GM12878 (cell line): ENCODE results near the gene PDZK1. TPM values are rescaled to one million over a fixed set of nuclear protein-coding genes. Genes with fewer than 3 reads are reported as not detected.

Source experiments
- ATAC-seq: fragments of 200-7000 bp; cut with Tn5 transposase; 3 replicates; pipeline ENCODE4 v1.9.1; 2020; ENCODE audit warnings: mild to moderate bottlenecking, moderate library complexity
- BruUV-seq: library from RNA; stranded (reverse); fragments of 400-500 nt; replicated peaks from 2 replicates; lab custom pipeline; 2021; lab: Mats Ljungman, UMichigan
- CTCF ChIA-PET: fragments of 300-600 bp; sonication (Branson Sonifier 250); formaldehyde crosslinking; extraction: SDS; loops from one replicate; lab custom pipeline; 2021; ENCODE audit warnings: inconsistent platforms; lab: Yijun Ruan, JAX
- POLR2A ChIA-PET: fragments of 350-600 bp; formaldehyde crosslinking; extraction: SDS; loops from one replicate; lab custom pipeline; 2021; ENCODE audit warnings: inconsistent platforms; lab: Charles Lee
- RAD21 ChIA-PET: fragments of 300-600 bp; sonication (Branson Sonifier 250); formaldehyde crosslinking; loops from one replicate; lab custom pipeline; 2023; ENCODE audit warnings: antibody characterized with exemption; ENCODE audit not compliant: unreplicated experiment; lab: Charles Lee
- SMC1A ChIA-PET: fragments of 300-600 bp; sonication (Branson Sonifier 250); formaldehyde crosslinking; loops from one replicate; lab custom pipeline; 2023; ENCODE audit not compliant: unreplicated experiment, uncharacterized antibody; lab: Charles Lee
- DNase-seq: peaks from one replicate; pipeline ENCODE4 v3.0.0-alpha.2; 2011; ENCODE audit warnings: low read depth, low spot score
- FAIRE-seq: peaks from 3 replicates; lab custom pipeline; 2011; peaks lifted over from hg19 to GRCh38; lab: Jason Lieb, UNC
- H2AFZ ChIP-seq: 2 replicates; pipeline ENCODE4 v1.6.0; 2011; ENCODE audit warnings: low read depth, low read length, control low read depth; ENCODE audit not compliant: control insufficient read depth
- H3K27ac ChIP-seq: 2 replicates; pipeline ENCODE4 v1.5.1; 2011; ENCODE audit warnings: control low read depth; ENCODE audit not compliant: control insufficient read depth, insufficient read depth
- H3K27me3 ChIP-seq, 2 experiments: replicated peaks in 1 of 2; 2 replicates each; pipeline versions ENCODE4 v1.6.0 to v1.6.1; 2011; ENCODE audit warnings: low read length in 1 of 2; ENCODE audit not compliant: control insufficient read depth in 2 of 2, insufficient read depth in 2 of 2
- H3K36me3 ChIP-seq, 2 experiments: 2 replicates each; pipeline ENCODE4 v1.5.1; 2011; ENCODE audit warnings: low read length in 1 of 2; ENCODE audit not compliant: control insufficient read depth in 2 of 2, insufficient read depth in 2 of 2
- H3K4me1 ChIP-seq: 2 replicates; pipeline ENCODE4 v1.6.1; 2011; ENCODE audit warnings: mild to moderate bottlenecking, low read length, moderate library complexity, mixed read lengths; ENCODE audit not compliant: control insufficient read depth, insufficient read depth
- H3K4me2 ChIP-seq: 2 replicates; pipeline ENCODE4 v1.6.0; 2011; ENCODE audit warnings: control low read depth; ENCODE audit not compliant: control insufficient read depth, insufficient read depth
- H3K4me3 ChIP-seq: fragments of 200-600 bp; sonication (generic); 2 replicates; pipeline ENCODE4 v1.5.1; 2016
- H3K79me2 ChIP-seq: 2 replicates; pipeline ENCODE4 v1.6.0; 2011; ENCODE audit warnings: low read length; ENCODE audit not compliant: control insufficient read depth, insufficient read depth
- H3K9ac ChIP-seq: 2 replicates; pipeline ENCODE4 v1.8.0; 2011; ENCODE audit warnings: low read length, control low read depth, mixed read lengths; ENCODE audit not compliant: control insufficient read depth, insufficient read depth
- H3K9me3 ChIP-seq: replicated peaks from 3 replicates; pipeline ENCODE4 v1.5.1; 2011; ENCODE audit warnings: mild to moderate bottlenecking, low read length; ENCODE audit not compliant: control insufficient read depth, insufficient read depth
- H4K20me1 ChIP-seq: 2 replicates; pipeline ENCODE4 v1.6.0; 2011; ENCODE audit not compliant: control insufficient read depth, insufficient read depth
- ATF2 ChIP-seq: IDR thresholded peaks from 2 replicates; pipeline ENCODE4 v1.6.1; 2012; ENCODE audit warnings: low read length, inconsistent platforms
- GABPA ChIP-seq: IDR thresholded peaks from 2 replicates; pipeline ENCODE4 v1.6.1; 2014; ENCODE audit warnings: antibody characterized with exemption, low read depth, mild to moderate bottlenecking, inconsistent platforms
- JUND ChIP-seq: IDR thresholded peaks from 2 replicates; pipeline ENCODE4 v1.6.1; 2012; ENCODE audit warnings: low read depth, mild to moderate bottlenecking, low read length, improper control_type of control experiment, moderate library complexity
- MYB ChIP-seq: fragments of 150-350 bp; IDR thresholded peaks from 2 replicates; pipeline ENCODE4 v1.6.1; 2014; ENCODE audit warnings: mild to moderate bottlenecking, low read depth, low read length, borderline replicate concordance
- PML ChIP-seq: IDR thresholded peaks from 2 replicates; pipeline ENCODE4 v1.6.1; 2012; ENCODE audit warnings: low read length, inconsistent platforms
- REST ChIP-seq: IDR thresholded peaks from 2 replicates; pipeline ENCODE4 v1.6.1; 2012; ENCODE audit warnings: mild to moderate bottlenecking, low read depth, low read length
- SMC3 ChIP-seq: IDR thresholded peaks from 2 replicates; pipeline ENCODE4 v1.6.1; 2011; ENCODE audit warnings: low read length, improper control_type of control experiment, borderline replicate concordance
- SRF ChIP-seq, 2 experiments: IDR thresholded peaks; 2 replicates each; pipeline ENCODE4 v1.6.1; 2011; ENCODE audit warnings: low read depth in 2 of 2, low read length in 2 of 2, mild to moderate bottlenecking in 1 of 2, moderate library complexity in 1 of 2
- TAF1 ChIP-seq: IDR thresholded peaks from 2 replicates; pipeline ENCODE4 v1.6.1; 2011; ENCODE audit warnings: mild to moderate bottlenecking, low read depth, low read length, borderline replicate concordance
- TARDBP ChIP-seq: IDR thresholded peaks from 2 replicates; pipeline ENCODE4 v1.6.1; 2016; ENCODE audit warnings: borderline replicate concordance
- TBL1XR1 ChIP-seq: IDR thresholded peaks from 2 replicates; pipeline ENCODE4 v1.6.1; 2012; ENCODE audit warnings: low read depth, low read length, improper control_type of control experiment
- YBX1 ChIP-seq: fragments of 450-650 bp; IDR thresholded peaks from 2 replicates; pipeline ENCODE4 v1.6.1; 2016; ENCODE audit warnings: antibody characterized with exemption
- YY1 ChIP-seq: IDR thresholded peaks from 2 replicates; pipeline ENCODE4 v1.6.1; 2011; ENCODE audit warnings: low read depth, mild to moderate bottlenecking, low read length
- ZNF207 ChIP-seq: fragments of 450-650 bp; IDR thresholded peaks from 2 replicates; pipeline ENCODE4 v1.6.1; 2014; ENCODE audit warnings: antibody characterized with exemption, mild to moderate bottlenecking, borderline replicate concordance
- WGBS: methylation state at CpG from one replicate; pipeline ENCODE4 v1.1.6; 2016; ENCODE audit warnings: low lambda C conversion rate; ENCODE audit not compliant: insufficient replicate concordance, insufficient coverage; ENCODE audit errors: missing lambda C conversion rate; 5-methylcytosine and 5-hydroxymethylcytosine counted together
- in situ Hi-C: fragments of 300-500 bp; cut with MboI; formaldehyde crosslinking; loops from 9 replicates; pipeline ENCODE4 v1.14.3; 2018; ENCODE audit warnings: mixed read lengths
- intact Hi-C: fragments of 100-400 bp; cut with micrococcal nuclease; formaldehyde crosslinking; loops from one replicate; pipeline ENCODE4 v1.14.2; 2022; ENCODE audit not compliant: unreplicated experiment
- polyA plus RNA-seq, 11 experiments: library from polyadenylated mRNA; depleted of rRNA in 4 of 11; unstranded in 6 of 11; stranded (reverse) in 5 of 11; fragments of >200 nt; fragmentation: Nextera tagmentation in 4 of 11; fragmentation: Illumina TruSeq in 1 of 11; extraction: Ambion mirVana in 4 of 11; extraction: Trizol in 1 of 11; gene quantifications; 1 replicate in 1 of 11; 2 replicates in 10 of 11; pipeline versions ENCODE4 v1.2.1 to v1.2.3, GENCODE V29; 2011 to 2016; ENCODE audit warnings: inconsistent platforms in 2 of 11, missing spikeins in 2 of 11, low read depth in 1 of 11
- total RNA-seq, 4 experiments: library from RNA; depleted of rRNA in 3 of 4; stranded (reverse); fragments of >200 nt in 3 of 4; fragmentation: Illumina TruSeq in 1 of 4; extraction: Trizol in 1 of 4; gene quantifications; 2 replicates each; pipeline versions ENCODE4 v1.2.1 to v1.2.3, GENCODE V29; 2013 to 2021

The PDZK1 gene
- total and polyA plus RNA-seq, 10 of the 15 experiments (the other 5 are each of a cell fraction or from before 2014, with no cell fraction given): 0.09 to 5.0 (median 0.31) TPM

- ChIA-PET CTCF (no interaction called here), POLR2A (no interaction called here), SMC1A (interaction anchor here (1.0 kb wide), 1 partner anchor 23 kb away, joined by 3 read pairs; no protein-coding TSS in a partner anchor), RAD21 (no interaction called here)
- Histone ChIP-seq H3K4me2 (no peak overlapping the region), H4K20me1 (no peaks in the 10 kb centered on the region), H3K27ac (no peak overlapping the region), H2AFZ (no peak overlapping the region), H3K4me3 (no peak overlapping the region), H3K79me2 (no peaks in the 10 kb centered on the region), H3K36me3 (no peaks in the 10 kb centered on the region), H3K4me1 (peaks cover 9% of the 10 kb centered on the region), H3K9me3 (no peaks in the 10 kb centered on the region), H3K9ac (no peak overlapping the region), H3K27me3 (no peaks in the 10 kb centered on the region)
- ATAC-seq: no peak
- no peak for DNase-seq
- BruUV-seq: no TSS peak
- no peak for TF ChIP-seq SMC3
- no peak for TF ChIP-seq ZNF207
- no peak for TF ChIP-seq MYB
- no peak for TF ChIP-seq JUND
- TF ChIP-seq TARDBP: no peak
- intact Hi-C loops: no loop called here
- FAIRE-seq: no peak
- in situ Hi-C loops: no loop called here
- 67% methylated on average over 6 of the region's 6 CpGs for WGBS
These were observed 7.5 kb upstream of the PDZK1 start for GRCh38 chr1:145714524-145715111.

- FAIRE-seq (no peak), ATAC-seq (no peak), DNase-seq (no peak)
- Histone ChIP-seq H3K9me3 (no peaks in the 10 kb centered on the region), H3K27me3 (no peaks in the 10 kb centered on the region), H3K79me2 (no peaks in the 10 kb centered on the region), H3K4me2 (no peak overlapping the region), H4K20me1 (no peaks in the 10 kb centered on the region), H3K4me3 (no peak overlapping the region), H3K4me1 (peaks cover 6% of the 10 kb centered on the region), H3K27ac (no peak overlapping the region), H2AFZ (no peak overlapping the region), H3K9ac (no peak overlapping the region), H3K36me3 (no peaks in the 10 kb centered on the region)
- in situ Hi-C loops: no loop called here
- TF ChIP-seq PML (no peak), TBL1XR1 (no peak), YY1 (no peak), YBX1 (no peak), SRF (IDR thresholded peaks at IDR 0.05; ENCODE audit: low read depth in 2 of 2, low read length in 2 of 2) (no peak), ATF2 (no peak), REST (no peak), TAF1 (no peak), GABPA (no peak), SMC3 (no peak)
- intact Hi-C loops: no loop called here
- ChIA-PET CTCF (no interaction called here), SMC1A (no interaction called here), RAD21 (no interaction called here), POLR2A (interaction anchor here (0.6 kb wide), 1 partner anchor 9 kb away, joined by 3 read pairs; no protein-coding TSS in a partner anchor)
- BruUV-seq: no TSS peak
- WGBS: 56% methylated on average over 3 of the region's 3 CpGs
These were observed 4.1 kb upstream of the PDZK1 start for GRCh38 chr1:145711213-145711651.
